ENCODE measurements around the gene EXOC5. TPM values are rescaled to one million over a fixed set of nuclear protein-coding genes. Genes with fewer than 3 reads are reported as not detected.

EXOC5 gene
- total RNA-seq, 4 donors from 2014 or later = 43.5 to 58.6 (median 47.4) TPM

- 91 to 94% methylated on average over 2 of the region's 2 CpGs for WGBS, 2 donors
Observed at GRCh38 chr14:57274551-57274950, 5.8 kb upstream of the EXOC5 start.

GRCh38 chr14:57273236-57273635 is 4.5 kb upstream of the EXOC5 start:
- Histone ChIP-seq H3K9me3 (no peaks in the 10 kb centered on the region), H3K36me3 (peaks cover 0 to 25% (median 0%) of the 10 kb centered on the region in 3 donors), H3K27ac (no peak overlapping the region), H3K4me1 (peaks cover 0 to 23% (median 14%) of the 10 kb centered on the region in 4 donors), H3K4me3 (no peak overlapping the region), H3K27me3 (no peaks in the 10 kb centered on the region)
- TF ChIP-seq EP300 (IDR thresholded peaks at IDR 0.05) (no peak), POLR2A (IDR thresholded peaks at IDR 0.05) (no peak), CTCF (IDR thresholded peaks at IDR 0.05) (no peak)
- DNase-seq (ENCODE audit: low spot score in 2 of 2) = no peak
- 91 to 94% methylated on average over 1 of the region's 1 CpG for WGBS, 2 donors

More at GRCh38 chr14:57274551-57274950, 5.8 kb upstream of the EXOC5 start:
- Histone ChIP-seq H3K27me3 (no peaks in the 10 kb centered on the region), H3K9me3 (no peaks in the 10 kb centered on the region), H3K4me1 (peaks cover 0 to 22% (median 14%) of the 10 kb centered on the region in 4 donors), H3K27ac (no peak overlapping the region), H3K4me3 (no peak overlapping the region), H3K36me3 (peaks cover 0 to 32% (median 0%) of the 10 kb centered on the region in 3 donors)
- no peak for DNase-seq (ENCODE audit: low spot score in 2 of 2)
- TF ChIP-seq POLR2A (IDR thresholded peaks at IDR 0.05) (no peak), CTCF (IDR thresholded peaks at IDR 0.05) (no peak), EP300 (IDR thresholded peaks at IDR 0.05) (no peak)

- Histone ChIP-seq H3K4me1 (peaks cover 0 to 57% (median 19%) of the 10 kb centered on the region in 4 donors), H3K36me3 (no peaks in the 10 kb centered on the region), H3K4me3 (no peak overlapping the region), H3K27ac (no peak overlapping the region), H3K27me3 (no peaks in the 10 kb centered on the region), H3K9me3 (no peaks in the 10 kb centered on the region)
- TF ChIP-seq POLR2A (IDR thresholded peaks at IDR 0.05) (no peak), EP300 (IDR thresholded peaks at IDR 0.05) (no peak), CTCF (IDR thresholded peaks at IDR 0.05) (no peak)
- DNase-seq (ENCODE audit: low spot score in 2 of 2) = no peak
- WGBS, 2 donors = 13 to 21% methylated on average over 2 of the region's 2 CpGs
Observed at GRCh38 chr14:57266065-57266464, 2.6 kb downstream of the EXOC5 start.

- no peak for DNase-seq (ENCODE audit: low spot score in 2 of 2)
- no peaks in the 10 kb centered on the region for H3K9me3 ChIP-seq
- H3K4me1 ChIP-seq = peaks cover 0 to 43% (median 5%) of the 10 kb centered on the region in 4 donors
- TF ChIP-seq EP300 (IDR thresholded peaks at IDR 0.05) = no peak
- TF ChIP-seq CTCF (IDR thresholded peaks at IDR 0.05) = no peak
- TF ChIP-seq POLR2A (IDR thresholded peaks at IDR 0.05) = no peak
- no peak overlapping the region for H3K27ac ChIP-seq
- H3K4me3 ChIP-seq = no peak overlapping the region
- peaks cover 0 to 5% (median 0%) of the 10 kb centered on the region in 3 donors for H3K36me3 ChIP-seq
- H3K27me3 ChIP-seq = no peaks in the 10 kb centered on the region
Observed at GRCh38 chr14:57262117-57262516, 6.6 kb downstream of the EXOC5 start.

- DNase-seq (ENCODE audit: low spot score in 2 of 2) = no peak
- Histone ChIP-seq H3K4me1 (peaks cover 0 to 43% (median 2%) of the 10 kb centered on the region in 4 donors), H3K9me3 (no peaks in the 10 kb centered on the region), H3K27me3 (no peaks in the 10 kb centered on the region), H3K27ac (no peak overlapping the region), H3K4me3 (no peak overlapping the region), H3K36me3 (peaks cover 0 to 7% (median 0%) of the 10 kb centered on the region in 3 donors)
- no peak for TF ChIP-seq POLR2A (IDR thresholded peaks at IDR 0.05)
- no peak for TF ChIP-seq CTCF (IDR thresholded peaks at IDR 0.05)
- TF ChIP-seq EP300 (IDR thresholded peaks at IDR 0.05) = no peak
Observed at GRCh38 chr14:57261604-57262003, 7.1 kb downstream of the EXOC5 start.

Measured in tibial nerve (tissue), 4 donors.